ENCODE results near the gene CAB39. TPM values are rescaled to one million over a fixed set of nuclear protein-coding genes. Genes with fewer than 3 reads are reported as not detected.

The CAB39 gene
- total and polyA plus RNA-seq, 2 donors from 2014 or later: 39.1 to 77.6 TPM

GRCh38 chr2:230819433-230819832, 106.8 kb downstream of the CAB39 start:
- Histone ChIP-seq H3K36me3 (ENCODE audit: control insufficient read depth in 2 of 3, insufficient read depth in 3 of 3, low read length in 3 of 3) (peaks cover 0 to 19% (median 15%) of the 10 kb centered on the region in 3 donors), H3K27me3 (ENCODE audit: control insufficient read depth, insufficient read depth, low read length) (no peaks in the 10 kb centered on the region), H3K4me3 (ENCODE audit: low read length in 3 of 3) (no peak overlapping the region), H3K9me3 (ENCODE audit: control insufficient read depth in 2 of 3, insufficient read depth in 1 of 3, low read length in 3 of 3) (no peaks in the 10 kb centered on the region), H3K9ac (ENCODE audit: low read length in 3 of 3) (no peak overlapping the region), H3K4me1 (ENCODE audit: control insufficient read depth in 2 of 3, insufficient read depth in 2 of 3, low read depth in 1 of 3, low read length in 3 of 3) (no peaks in the 10 kb centered on the region), H3K27ac (ENCODE audit: low read depth in 2 of 2, low read length in 2 of 2) (no peak overlapping the region)
- intact Hi-C loops (cut with DNase I): no loop called here
- DNase-seq (no peak), FAIRE-seq (no peak)
- no peak for TF ChIP-seq CTCF (IDR thresholded peaks at IDR 0.05; ENCODE audit: borderline replicate concordance, extremely low read depth, insufficient read depth)

DNA sequence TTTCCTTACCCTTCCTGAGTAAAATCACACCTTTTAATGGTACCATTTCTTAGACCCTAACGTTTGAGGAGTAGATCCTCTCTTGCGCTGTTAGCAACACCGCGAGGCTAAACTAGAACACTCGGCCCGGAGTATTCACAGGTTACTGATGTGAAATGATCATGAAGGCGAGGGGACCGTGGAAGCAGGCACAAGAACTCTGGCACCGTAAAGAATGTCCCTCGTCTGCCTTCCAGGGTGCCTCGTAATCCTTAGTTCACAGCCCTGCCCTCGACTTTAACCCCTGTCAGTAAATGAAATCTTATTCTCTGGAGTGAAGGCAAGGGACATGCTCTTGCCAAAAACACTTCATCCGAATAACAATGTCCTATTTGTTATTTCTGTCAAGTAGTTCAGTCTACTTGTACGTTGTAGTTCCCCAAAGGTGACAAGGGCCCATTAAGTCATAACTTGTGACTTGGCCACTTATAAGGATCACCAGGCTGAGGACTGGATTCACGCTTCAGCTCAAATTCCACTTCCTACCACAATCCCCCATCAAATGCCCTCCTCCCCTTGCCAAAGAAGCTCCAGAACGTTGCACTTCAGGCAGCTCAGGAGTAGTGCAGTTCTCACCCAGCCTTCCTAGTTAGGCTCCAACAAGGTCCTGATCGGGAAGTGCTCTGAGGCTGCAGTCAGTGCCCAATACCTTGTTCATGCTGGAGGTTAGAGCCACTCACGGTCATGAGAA, 108.8 kb downstream of the CAB39 start:
- Histone ChIP-seq H3K9ac (ENCODE audit: low read length in 3 of 3) (no peak overlapping the region), H3K27ac (ENCODE audit: low read depth in 2 of 2, low read length in 2 of 2) (no peak overlapping the region), H3K4me3 (ENCODE audit: low read length in 3 of 3) (no peak overlapping the region), H3K4me1 (ENCODE audit: control insufficient read depth in 2 of 3, insufficient read depth in 2 of 3, low read depth in 1 of 3, low read length in 3 of 3) (no peaks in the 10 kb centered on the region), H3K27me3 (ENCODE audit: control insufficient read depth, insufficient read depth, low read length) (no peaks in the 10 kb centered on the region), H3K36me3 (ENCODE audit: control insufficient read depth in 2 of 3, insufficient read depth in 3 of 3, low read length in 3 of 3) (peaks cover 0 to 15% (median 11%) of the 10 kb centered on the region in 3 donors), H3K9me3 (ENCODE audit: control insufficient read depth in 2 of 3, insufficient read depth in 1 of 3, low read length in 3 of 3) (no peaks in the 10 kb centered on the region)
- FAIRE-seq: no peak
- no peak for DNase-seq
- intact Hi-C loops (cut with DNase I): loop anchor here (10.0 kb wide), 1 partner anchor 163 kb away; no protein-coding TSS in a partner anchor
- TF ChIP-seq CTCF (IDR thresholded peaks at IDR 0.05; ENCODE audit: borderline replicate concordance, extremely low read depth, insufficient read depth): no peak

DNA sequence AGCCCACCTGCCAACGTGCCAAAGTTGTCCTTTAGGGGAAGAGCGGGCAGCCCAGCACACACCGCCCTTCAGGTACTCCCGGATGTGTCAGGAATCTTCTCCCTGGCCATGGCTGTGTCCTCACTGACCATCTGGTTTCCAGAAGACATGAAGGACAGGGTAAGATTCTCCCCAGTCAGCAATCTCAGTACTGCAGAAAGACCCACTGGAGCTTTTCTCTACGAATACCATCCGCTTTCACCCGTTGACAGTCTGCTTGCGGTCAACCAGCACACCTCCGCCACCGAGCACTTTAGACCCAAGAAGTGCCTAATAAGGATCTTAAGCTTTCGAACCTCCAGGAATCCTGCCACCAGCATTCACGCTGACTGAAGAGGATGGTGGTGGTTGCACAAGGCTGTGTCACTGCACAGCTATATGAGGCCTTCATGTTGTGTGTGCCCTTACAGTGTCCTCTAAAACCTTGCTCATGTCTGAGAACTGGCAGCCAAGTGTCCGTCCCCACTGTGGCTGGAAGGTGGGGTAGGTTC, 109.4 kb downstream of the CAB39 start:
- Histone ChIP-seq H3K4me1 (ENCODE audit: control insufficient read depth in 2 of 3, insufficient read depth in 2 of 3, low read depth in 1 of 3, low read length in 3 of 3) (no peaks in the 10 kb centered on the region), H3K9ac (ENCODE audit: low read length in 3 of 3) (no peak overlapping the region), H3K27me3 (ENCODE audit: control insufficient read depth, insufficient read depth, low read length) (no peaks in the 10 kb centered on the region), H3K9me3 (ENCODE audit: control insufficient read depth in 2 of 3, insufficient read depth in 1 of 3, low read length in 3 of 3) (no peaks in the 10 kb centered on the region), H3K4me3 (ENCODE audit: low read length in 3 of 3) (no peak overlapping the region), H3K27ac (ENCODE audit: low read depth in 2 of 2, low read length in 2 of 2) (no peak overlapping the region), H3K36me3 (ENCODE audit: control insufficient read depth in 2 of 3, insufficient read depth in 3 of 3, low read length in 3 of 3) (peaks cover 0 to 11% (median 10%) of the 10 kb centered on the region in 3 donors)
- intact Hi-C loops (cut with DNase I): loop anchor here (10.0 kb wide), 1 partner anchor 163 kb away; no protein-coding TSS in a partner anchor
- DNase-seq: no peak
- no peak for TF ChIP-seq CTCF (IDR thresholded peaks at IDR 0.05; ENCODE audit: borderline replicate concordance, extremely low read depth, insufficient read depth)
- no peak for FAIRE-seq

All from kidney (tissue), 14 donors.